Measurements from ENCODE around the gene CHD5. TPM values are rescaled to one million over a fixed set of nuclear protein-coding genes. Genes with fewer than 3 reads are reported as not detected.
A peak's percentile ranks its signal among the peaks of the same experiment; 100 is the strongest.
"Not testable (repeated sequence)": the region's sequence is repeated elsewhere in the genome, so short reads cannot be mapped to it uniquely, and the experiment has no call there.

CHD5 gene
- total RNA-seq, 1 experiment from 2014 or later: not detected

DNA sequence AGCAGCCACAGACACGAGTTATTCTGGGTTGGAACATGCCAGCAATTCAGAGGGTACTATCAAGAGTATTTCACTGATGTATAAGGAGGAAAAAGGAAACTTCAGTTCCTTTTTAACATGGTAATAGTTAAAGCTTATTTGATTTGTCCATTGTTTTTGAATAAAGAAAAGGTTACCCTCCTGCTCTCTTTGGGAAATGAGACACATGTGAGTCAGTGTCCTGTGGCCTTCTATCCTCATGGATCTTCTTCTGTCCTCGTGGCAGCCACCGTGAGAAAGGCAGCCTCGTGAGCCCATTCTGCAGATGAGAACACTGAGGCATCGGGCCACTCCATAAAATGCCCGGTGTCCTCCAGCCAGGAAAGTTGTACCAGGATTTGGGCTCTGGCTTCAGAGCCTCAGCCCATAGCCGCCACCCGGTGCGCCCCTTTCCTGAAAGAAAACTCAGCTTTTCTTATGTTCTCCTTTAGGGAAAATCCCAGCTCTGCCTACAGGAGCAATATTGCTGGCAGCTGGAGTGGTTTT is 109.6 kb downstream of the CHD5 start:
- in situ Hi-C loops (cut with HindIII; ENCODE audit: low pct_unique_long_range_greater_than_20kb, low sequenced_read_pairs): no loop called here

DNA sequence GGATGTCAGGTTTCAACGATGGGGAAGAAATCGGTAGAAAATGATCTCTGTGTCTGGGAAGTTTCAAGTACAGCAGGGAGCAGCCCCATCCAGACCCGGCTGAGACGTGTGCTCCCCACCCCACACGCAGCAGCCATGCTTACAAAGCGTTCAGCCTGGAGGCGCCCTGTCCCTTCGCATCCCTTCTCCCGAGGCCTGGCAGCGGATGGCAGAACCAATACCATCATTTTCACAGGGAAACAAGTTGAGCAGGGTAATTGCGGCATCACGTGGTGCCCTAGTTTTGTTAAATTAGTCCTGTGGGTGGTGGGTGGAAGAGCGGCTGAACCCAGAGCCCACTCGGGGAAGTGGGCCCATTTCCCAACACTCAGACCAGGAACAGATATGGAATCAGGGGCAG is 110.5 kb downstream of the CHD5 start:
- no peak for DNase-seq (ENCODE audit: low read depth)
- in situ Hi-C loops (cut with HindIII; ENCODE audit: low pct_unique_long_range_greater_than_20kb, low sequenced_read_pairs): no loop called here

More for the DNA sequence above, 109.6 kb downstream of the CHD5 start:
- DNase-seq (ENCODE audit: low read depth): no peak

DNA sequence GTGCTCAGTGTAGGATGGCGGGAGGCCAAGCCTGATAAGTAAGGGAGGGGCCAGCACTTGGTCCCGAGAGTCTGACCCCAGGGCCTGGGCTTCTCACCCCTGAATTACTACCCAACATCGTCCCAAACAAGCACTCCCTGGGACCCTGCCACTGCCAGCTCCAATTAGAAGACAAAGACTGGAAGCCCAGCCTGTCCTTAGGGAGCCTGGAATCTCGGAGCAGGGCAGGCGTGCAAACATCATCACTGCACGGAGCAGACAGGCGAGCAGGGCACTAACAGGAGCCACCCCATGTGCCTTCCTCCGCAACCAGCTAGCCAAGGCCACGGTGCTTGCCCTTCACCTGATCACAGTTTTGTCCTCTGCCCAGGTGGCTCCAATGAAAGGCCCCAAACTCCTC is 111.2 kb downstream of the CHD5 start:
- DNase-seq (ENCODE audit: low read depth): no peak
- in situ Hi-C loops (cut with HindIII; ENCODE audit: low pct_unique_long_range_greater_than_20kb, low sequenced_read_pairs): no loop called here

DNA sequence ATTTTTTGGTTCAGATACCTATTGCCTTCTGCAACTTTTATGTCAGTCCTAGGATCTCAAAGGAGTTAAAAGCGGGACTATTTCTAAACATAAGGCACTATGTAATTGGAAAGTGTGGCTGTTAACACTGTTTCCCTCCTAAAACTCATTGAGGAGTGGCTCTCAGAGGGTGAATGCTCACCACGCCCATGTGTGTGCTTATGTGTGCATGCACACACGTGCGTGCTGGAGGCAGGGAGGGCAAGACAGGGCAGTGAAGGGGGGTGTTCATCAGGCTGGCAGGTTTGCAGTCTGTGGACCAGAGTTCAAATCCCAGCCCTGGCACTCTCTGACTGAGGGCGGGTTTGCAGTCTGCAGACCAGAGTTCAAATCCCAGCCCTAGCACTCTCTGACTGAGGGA is 112.0 kb downstream of the CHD5 start:
- in situ Hi-C loops (cut with HindIII; ENCODE audit: low pct_unique_long_range_greater_than_20kb, low sequenced_read_pairs): no loop called here
- DNase-seq (ENCODE audit: low read depth): no peak

DNA sequence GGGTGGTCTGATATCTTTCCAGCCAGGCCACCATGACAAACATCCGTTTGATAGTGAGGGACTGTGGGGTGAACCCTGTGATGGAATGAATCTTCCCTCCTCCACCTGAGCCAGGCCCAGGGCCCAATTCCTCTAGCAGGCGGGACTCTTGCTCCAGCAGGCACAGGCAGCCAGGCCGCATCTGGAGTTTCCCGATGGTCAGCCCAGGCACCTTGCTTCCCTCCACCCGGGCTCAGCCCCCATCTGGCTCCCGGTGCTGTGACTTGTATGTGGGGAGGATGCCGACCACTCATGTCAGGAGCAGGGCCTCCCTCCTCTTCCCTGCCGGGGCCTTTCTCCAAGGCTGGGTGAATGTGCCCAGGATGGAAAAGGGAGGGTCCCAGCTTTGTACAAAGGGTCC is 113.4 kb downstream of the CHD5 start:
- in situ Hi-C loops (cut with HindIII; ENCODE audit: low pct_unique_long_range_greater_than_20kb, low sequenced_read_pairs): no loop called here

DNA sequence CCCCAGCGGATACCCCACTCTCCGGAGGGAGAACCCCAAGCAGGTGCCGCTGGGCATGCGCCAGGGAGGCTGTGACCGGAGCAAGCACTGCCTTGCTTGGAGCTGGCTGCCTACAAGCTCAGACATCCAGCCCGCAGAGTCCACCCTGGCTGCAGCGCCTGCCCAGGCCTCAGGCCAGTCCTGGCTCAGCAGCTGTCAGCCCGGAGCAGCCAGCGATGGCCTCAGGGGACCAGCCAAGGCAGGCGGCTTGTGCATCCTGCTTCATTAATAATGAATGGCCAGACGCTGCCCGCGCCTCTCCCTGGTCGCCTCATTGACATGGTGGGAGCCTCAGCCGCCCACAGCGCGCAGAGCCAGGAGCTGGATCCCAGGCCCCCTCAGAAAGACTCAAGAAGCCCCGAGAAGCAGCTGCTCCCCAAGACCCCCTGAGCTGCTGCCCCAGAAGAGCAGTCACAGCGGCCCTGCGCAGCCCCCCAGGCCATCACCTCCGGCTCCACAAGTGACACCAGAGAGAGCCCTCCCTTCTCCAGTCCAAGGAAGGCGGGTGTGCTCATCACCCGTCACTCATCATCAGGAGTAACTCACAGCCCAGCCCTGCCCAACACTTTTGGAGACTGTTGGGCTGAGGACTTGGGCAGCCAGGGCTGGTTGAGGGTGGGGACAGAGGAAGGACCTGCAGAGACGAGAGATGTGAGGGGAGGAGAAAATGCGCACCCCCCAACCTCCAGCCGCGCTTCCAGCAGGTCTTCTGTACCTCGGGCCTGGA is 114.8 kb downstream of the CHD5 start:
- in situ Hi-C loops (cut with HindIII; ENCODE audit: low pct_unique_long_range_greater_than_20kb, low sequenced_read_pairs): no loop called here
- no peak for DNase-seq (ENCODE audit: low read depth)

More for the DNA sequence above, 113.4 kb downstream of the CHD5 start:
- no peak for DNase-seq (ENCODE audit: low read depth)

DNA sequence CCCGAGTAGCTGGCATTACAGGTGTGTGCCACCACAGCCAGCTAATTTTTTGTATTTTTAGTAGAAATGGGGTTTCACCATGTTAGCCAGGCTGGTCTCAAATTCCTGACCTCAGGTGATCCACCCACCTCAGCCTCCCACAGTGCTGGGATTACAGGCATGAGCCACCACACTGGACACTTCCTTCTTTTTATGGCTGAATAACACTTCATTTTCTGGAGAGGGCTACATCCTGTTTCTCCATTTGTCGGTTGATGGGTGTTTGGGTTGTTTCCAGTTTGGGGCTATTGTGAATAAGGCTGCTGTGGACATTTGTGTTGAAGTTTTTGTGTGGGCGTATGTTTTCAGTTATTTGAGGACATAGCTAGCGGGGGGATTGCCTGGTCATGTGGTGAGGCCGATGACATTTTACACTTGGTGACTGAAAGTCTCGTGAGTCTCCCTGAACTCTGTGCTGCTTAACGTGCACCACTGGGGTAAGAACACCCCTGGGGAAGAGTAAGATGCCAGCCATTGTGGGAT is 116.5 kb downstream of the CHD5 start:
- in situ Hi-C loops (cut with HindIII; ENCODE audit: low pct_unique_long_range_greater_than_20kb, low sequenced_read_pairs); DNase-seq (ENCODE audit: low read depth): not testable (repeated sequence)

DNA sequence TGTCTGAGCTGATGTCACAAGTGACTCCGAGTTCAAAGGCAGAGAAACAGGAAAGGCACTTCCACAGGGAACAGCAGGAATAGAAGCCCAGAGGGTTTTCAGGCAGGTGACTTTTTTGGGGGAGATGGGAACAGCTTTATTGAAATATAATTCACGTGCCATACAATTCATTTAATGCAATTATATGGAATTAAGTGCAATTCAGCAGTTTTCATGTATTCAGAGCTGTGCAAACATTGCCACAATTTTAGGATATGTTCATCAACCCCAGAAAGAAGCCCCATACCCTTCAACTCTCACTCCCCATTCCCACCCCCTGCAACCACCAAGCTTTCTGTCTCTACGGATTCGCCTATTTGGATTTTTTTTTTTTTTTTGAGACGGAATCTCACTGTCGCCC is 117.5 kb downstream of the CHD5 start:
- in situ Hi-C loops (cut with HindIII; ENCODE audit: low pct_unique_long_range_greater_than_20kb, low sequenced_read_pairs): no loop called here
- no peak for DNase-seq (ENCODE audit: low read depth)

DNA sequence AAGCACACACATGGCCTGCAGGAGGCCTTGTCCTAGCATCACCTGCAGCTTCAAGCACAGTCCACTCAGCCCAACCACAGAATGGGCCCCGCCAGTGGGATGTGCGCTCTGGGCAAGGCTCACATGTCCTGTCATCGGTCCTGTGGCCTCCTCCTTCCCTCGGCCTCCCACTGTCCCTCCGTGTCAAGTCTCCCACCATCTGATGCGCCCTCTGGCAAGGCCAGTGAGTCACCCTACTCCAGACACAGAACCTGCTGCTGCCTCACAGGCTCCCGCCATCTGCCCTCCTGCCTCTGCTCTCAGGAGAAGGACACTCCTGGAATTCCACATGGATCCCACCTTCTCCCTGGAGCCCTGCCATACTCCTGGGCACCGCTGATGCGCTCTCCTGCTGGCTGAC is 120.3 kb downstream of the CHD5 start:
- no peak for DNase-seq (ENCODE audit: low read depth)

DNA sequence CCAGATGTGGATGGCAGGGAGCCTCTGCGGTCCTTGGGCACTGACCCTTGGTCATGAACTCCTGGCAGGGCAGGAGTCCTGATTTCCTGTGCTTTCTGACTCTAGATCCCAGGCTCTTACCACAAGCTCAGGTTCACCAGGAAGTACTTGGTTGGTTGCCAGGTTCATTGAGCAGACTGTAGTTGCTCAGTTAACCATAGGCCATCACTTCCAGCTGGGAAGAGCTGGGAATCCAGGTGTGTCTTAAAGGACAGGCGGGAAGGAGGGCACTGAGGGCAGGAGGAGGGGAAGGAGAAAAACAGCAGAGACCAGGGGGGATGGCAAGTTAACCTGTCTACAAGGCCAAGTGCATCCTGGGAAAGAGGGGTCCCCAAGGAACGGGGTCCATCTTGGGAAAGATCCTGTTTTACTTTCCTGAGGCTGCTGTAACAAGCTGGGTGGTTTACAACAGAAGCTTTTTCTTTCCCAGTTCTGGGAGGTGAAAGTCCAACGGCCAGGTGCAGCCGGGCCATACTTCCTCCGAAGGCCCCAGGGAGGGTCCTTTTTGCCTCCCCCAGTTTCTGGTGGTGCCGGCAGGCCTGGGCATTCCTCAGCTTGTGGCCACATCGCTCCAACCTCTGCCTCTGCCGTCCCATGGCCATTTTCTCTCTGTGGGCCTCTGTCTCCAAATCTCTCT is 122.8 kb downstream of the CHD5 start:
- DNase-seq (ENCODE audit: low read depth): no peak
- in situ Hi-C loops (cut with HindIII; ENCODE audit: low pct_unique_long_range_greater_than_20kb, low sequenced_read_pairs): no loop called here

More for the DNA sequence above, 120.3 kb downstream of the CHD5 start:
- in situ Hi-C loops (cut with HindIII; ENCODE audit: low pct_unique_long_range_greater_than_20kb, low sequenced_read_pairs): no loop called here

DNA sequence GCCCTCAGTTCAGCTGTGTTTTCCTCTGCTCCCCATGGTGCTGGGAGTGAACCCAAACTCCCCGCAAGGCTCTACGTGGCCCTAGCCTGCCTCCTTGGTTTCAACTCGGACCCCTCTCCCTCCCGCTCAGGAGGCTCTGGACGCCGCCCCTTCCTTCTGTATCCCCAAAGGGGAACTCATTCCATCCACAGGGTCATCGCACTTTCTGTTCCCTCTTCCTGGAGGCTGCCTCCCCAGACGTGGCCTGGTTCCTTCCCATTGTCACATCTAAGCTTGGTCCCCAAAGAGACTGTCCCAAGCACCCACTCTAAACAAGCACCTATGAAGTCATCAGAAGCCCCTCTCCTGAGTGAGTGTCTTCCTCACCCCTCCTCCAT is 123.6 kb downstream of the CHD5 start:
- DNase-seq (ENCODE audit: low read depth): no peak

DNA sequence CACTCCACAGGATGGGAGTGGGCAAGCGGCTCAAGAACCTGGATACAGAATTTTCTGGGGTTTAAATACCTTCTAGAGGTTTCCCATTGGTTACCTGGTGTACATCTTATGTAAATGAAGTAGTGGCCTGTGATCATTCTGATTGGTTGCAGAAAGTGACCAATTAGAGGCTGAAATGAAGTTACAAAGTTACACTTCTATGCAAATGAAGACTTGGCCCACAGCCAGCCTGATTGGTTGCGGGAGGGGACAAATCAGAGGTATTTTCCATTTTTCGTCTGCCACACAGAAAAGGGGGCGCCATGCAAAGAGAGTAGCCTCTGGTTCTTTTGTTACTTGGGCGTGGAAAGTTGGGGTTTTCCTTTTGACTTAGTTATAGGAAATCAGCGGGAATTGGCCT is 125.5 kb downstream of the CHD5 start:
- DNase-seq (ENCODE audit: low read depth): no peak
- in situ Hi-C loops (cut with HindIII; ENCODE audit: low pct_unique_long_range_greater_than_20kb, low sequenced_read_pairs): no loop called here

More for the DNA sequence above, 123.6 kb downstream of the CHD5 start:
- in situ Hi-C loops (cut with HindIII; ENCODE audit: low pct_unique_long_range_greater_than_20kb, low sequenced_read_pairs): no loop called here

DNA sequence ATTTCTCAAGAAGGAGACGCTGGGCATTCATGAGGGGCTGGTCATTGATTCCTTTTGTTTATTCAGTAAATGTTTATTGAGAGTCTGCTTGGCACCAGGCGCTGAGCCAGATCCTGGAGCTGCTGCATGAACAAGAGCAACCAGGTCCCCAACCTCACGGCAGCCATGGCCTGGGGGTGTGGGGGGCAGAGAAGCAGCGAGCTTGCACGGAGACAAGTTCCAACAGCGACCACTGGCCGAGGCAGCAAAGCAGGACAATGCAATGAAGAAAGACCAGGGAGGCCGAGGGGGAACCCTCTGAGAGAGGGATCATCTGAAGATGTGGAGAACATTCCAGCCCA is 126.9 kb downstream of the CHD5 start:
- in situ Hi-C loops (cut with HindIII; ENCODE audit: low pct_unique_long_range_greater_than_20kb, low sequenced_read_pairs): no loop called here
- DNase-seq (ENCODE audit: low read depth): no peak

DNA sequence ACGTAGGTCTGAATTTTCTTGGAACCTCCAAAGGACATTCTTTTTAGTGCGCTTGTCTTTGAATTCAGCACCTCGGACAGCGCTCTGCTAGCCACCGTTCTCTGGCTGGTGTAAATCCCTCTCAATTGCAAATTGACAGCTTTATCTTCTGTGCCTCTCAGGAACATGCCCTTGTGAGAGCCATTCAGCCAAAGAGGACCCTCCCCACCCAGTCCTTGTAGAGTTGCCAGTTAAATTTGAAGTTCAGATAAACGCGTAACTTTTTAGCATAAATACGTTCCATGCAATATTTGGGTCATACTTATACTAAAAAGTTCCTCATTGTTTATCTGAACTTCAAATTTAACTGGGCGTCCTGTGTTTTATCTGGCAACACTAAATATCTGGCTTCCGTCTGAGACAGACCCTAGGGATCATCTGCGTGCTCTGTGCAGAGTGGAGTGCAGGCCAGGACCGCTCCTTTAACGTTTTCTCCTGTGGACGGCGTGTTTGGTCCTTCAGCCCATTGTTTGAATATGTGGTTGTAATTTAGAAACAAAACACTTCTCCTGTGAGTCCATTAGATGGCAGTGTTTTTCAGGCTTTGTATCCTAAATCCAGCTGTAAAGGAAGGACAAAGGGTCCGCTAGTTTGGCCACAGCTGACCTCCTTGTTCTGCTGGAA is 127.4 kb downstream of the CHD5 start:
- DNase-seq (ENCODE audit: low read depth): peak; percentile 35
- in situ Hi-C loops (cut with HindIII; ENCODE audit: low pct_unique_long_range_greater_than_20kb, low sequenced_read_pairs): no loop called here

Other genes with a start within 250 kb of the CHD5 start
- gene NPHP4, start 187.9 kb downstream of the CHD5 start, total RNA-seq (2014; rRNA removed; shearing (Covaris generic); ENCODE audit: low replicate concordance): 3.5 and 6.1 TPM in 2 replicates
- gene KCNAB2, start 134.4 kb downstream of the CHD5 start, total RNA-seq (2014; rRNA removed; shearing (Covaris generic); ENCODE audit: low replicate concordance): 2.0 and 6.6 TPM in 2 replicates
- 206 and 215 TPM in 2 replicates for gene RPL22, start 19.3 kb upstream of the CHD5 start, total RNA-seq (2014; rRNA removed; shearing (Covaris generic); ENCODE audit: low replicate concordance)
- 15.7 and 29.2 TPM in 2 replicates for gene RNF207, start 25.8 kb upstream of the CHD5 start, total RNA-seq (2014; rRNA removed; shearing (Covaris generic); ENCODE audit: low replicate concordance)
- gene ICMT, start 55.6 kb upstream of the CHD5 start, total RNA-seq (2014; rRNA removed; shearing (Covaris generic); ENCODE audit: low replicate concordance): 90.4 and 90.5 TPM in 2 replicates
- not detected in 2 replicates for gene HES3, start 63.9 kb upstream of the CHD5 start, total RNA-seq (2014; rRNA removed; shearing (Covaris generic); ENCODE audit: low replicate concordance)
- gene GPR153, start 80.8 kb upstream of the CHD5 start, total RNA-seq (2014; rRNA removed; shearing (Covaris generic); ENCODE audit: low replicate concordance): 2.4 and 2.9 TPM in 2 replicates
- 145 and 177 TPM in 2 replicates for gene ACOT7, start 213.4 kb upstream of the CHD5 start, total RNA-seq (2014; rRNA removed; shearing (Covaris generic); ENCODE audit: low replicate concordance)
- 1.5 and 1.8 TPM in 2 replicates for gene HES2, start 239.6 kb upstream of the CHD5 start, total RNA-seq (2014; rRNA removed; shearing (Covaris generic); ENCODE audit: low replicate concordance)
- gene ESPN, start 244.5 kb upstream of the CHD5 start, total RNA-seq (2014; rRNA removed; shearing (Covaris generic); ENCODE audit: low replicate concordance): 4.8 and 6.9 TPM in 2 replicates

All from Caki2 (cell line).